ENCODE measurements around the gene RPS24. TPM values are rescaled to one million over a fixed set of nuclear protein-coding genes. Genes with fewer than 3 reads are reported as not detected.

The RPS24 gene
- total and polyA plus RNA-seq, 9 of the 15 experiments (the other 6 are each of a cell fraction or from before 2014, with no cell fraction given) = 1,947 to 7,307 (median 5,944) TPM

DNA sequence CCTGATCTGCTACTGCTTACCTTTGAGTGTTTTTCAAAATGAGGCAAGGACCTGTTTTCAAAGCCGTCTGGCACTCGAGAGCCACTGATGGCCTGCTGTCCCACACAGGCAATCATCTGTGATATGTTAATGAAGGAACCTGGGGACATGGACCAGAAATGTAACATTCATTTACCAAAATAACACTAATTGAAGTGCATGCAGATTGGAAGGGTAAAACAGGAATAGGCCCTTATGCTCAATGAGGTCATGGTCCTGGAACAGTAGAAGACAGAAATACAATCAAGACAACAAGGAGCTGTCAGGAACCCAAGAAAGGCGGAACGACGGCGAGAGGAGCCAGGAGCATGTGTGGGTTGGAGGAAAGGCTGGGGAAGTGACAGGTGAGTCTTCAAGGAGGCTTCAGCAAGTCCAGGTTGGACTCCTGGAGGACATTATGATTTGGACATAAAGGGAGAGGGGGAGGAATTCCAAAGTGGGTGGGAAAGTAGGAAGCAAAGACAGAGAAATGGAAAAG, 32.6 kb upstream of the RPS24 start:
- Histone ChIP-seq H3K27me3 (ENCODE audit: control insufficient read depth in 2 of 2, insufficient read depth in 2 of 2, low read length in 2 of 2) (no peaks in the 10 kb centered on the region), H3K79me2 (ENCODE audit: control insufficient read depth, insufficient read depth, low read length) (no peaks in the 10 kb centered on the region), H3K4me1 (replicated peaks in 1 of 2; ENCODE audit: control insufficient read depth in 2 of 2, insufficient read depth in 2 of 2, low read length in 2 of 2) (0 out of 5 replicates have a peak, but pooled peaks cover 0 to 3% of the 10 kb centered on the region in 2 experiments), H3K9me1 (ENCODE audit: control insufficient read depth, insufficient read depth, low read length) (no peaks in the 10 kb centered on the region), H3K9me3 (replicated peaks; ENCODE audit: control insufficient read depth, insufficient read depth, low read depth, low read length) (no peaks in the 10 kb centered on the region), H3K27ac (ENCODE audit: extremely low read depth, low read depth, low read length) (no peak overlapping the region), H3K4me3 (no peak overlapping the region), H2AFZ (ENCODE audit: low read depth, low read length) (no peak overlapping the region), H3K4me2 (ENCODE audit: insufficient read depth, low read length) (no peak overlapping the region), H3K36me3 (ENCODE audit: control insufficient read depth, insufficient read depth, low read length) (peaks cover 69% of the 10 kb centered on the region), H4K20me1 (replicated peaks; ENCODE audit: control insufficient read depth, insufficient read depth, low read length) (no peaks in the 10 kb centered on the region), H3K9ac (ENCODE audit: insufficient read depth in 1 of 2, low read depth in 2 of 2, low read length in 2 of 2) (no peak overlapping the region)
- BruUV-seq (replicated peaks) = no TSS peak
- FAIRE-seq (no peak), ATAC-seq (no peak), DNase-seq (ENCODE audit: extremely low read depth in 1 of 4, low spot score in 3 of 4) (no peak)
- intact Hi-C loops (cut with micrococcal nuclease) = no loop called here
- POLR2A ChIA-PET = interaction anchor here (0.7 to 1.2 kb wide), 3 partner anchors 10 to 162 kb away, joined by 3 read pairs; no protein-coding TSS in a partner anchor
- CTCF ChIA-PET (ENCODE audit: low intra/inter-chr PET ratio) = no interaction called here
- 97% methylated on average over 6 of the region's 6 CpGs for WGBS (ENCODE audit: insufficient coverage, low coverage, missing lambda C conversion rate)
- in situ Hi-C loops (cut with MboI) = no loop called here
- TF ChIP-seq FOSL1 (tag; conservative IDR thresholded peaks at IDR 0.05) (no peak), MNT (conservative IDR thresholded peaks at IDR 0.05) (no peak), ELF2 (CRISPR knock-in tag; IDR thresholded peaks at IDR 0.05) (no peak), ZBTB5 (IDR thresholded peaks at IDR 0.05) (no peak), ELF4 (CRISPR knock-in tag; IDR thresholded peaks at IDR 0.05) (no peak), RNF2 (IDR thresholded peaks at IDR 0.05) (no peak), AFF1 (IDR thresholded peaks at IDR 0.05; ENCODE audit: low read depth in 1 of 2, partially characterized antibody in 2 of 2) (no peak), OTX1 (CRISPR knock-in tag; IDR thresholded peaks at IDR 0.05) (no peak), MYNN (IDR thresholded peaks at IDR 0.05) (no peak), MYNN (CRISPR knock-in tag; IDR thresholded peaks at IDR 0.05) (no peak), ZC3H8 (IDR thresholded peaks at IDR 0.05) (no peak), POLR2AphosphoS2 (IDR thresholded peaks at IDR 0.05; ENCODE audit: low read length) (no peak)
- TF ChIP-seq, protein P1, sequence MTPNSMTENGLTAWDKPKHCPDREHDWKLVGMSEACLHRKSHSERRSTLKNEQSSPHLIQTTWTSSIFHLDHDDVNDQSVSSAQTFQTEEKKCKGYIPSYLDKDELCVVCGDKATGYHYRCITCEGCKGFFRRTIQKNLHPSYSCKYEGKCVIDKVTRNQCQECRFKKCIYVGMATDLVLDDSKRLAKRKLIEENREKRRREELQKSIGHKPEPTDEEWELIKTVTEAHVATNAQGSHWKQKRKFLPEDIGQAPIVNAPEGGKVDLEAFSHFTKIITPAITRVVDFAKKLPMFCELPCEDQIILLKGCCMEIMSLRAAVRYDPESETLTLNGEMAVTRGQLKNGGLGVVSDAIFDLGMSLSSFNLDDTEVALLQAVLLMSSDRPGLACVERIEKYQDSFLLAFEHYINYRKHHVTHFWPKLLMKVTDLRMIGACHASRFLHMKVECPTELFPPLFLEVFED (CRISPR knock-in tag; conservative IDR thresholded peaks at IDR 0.05) = no peak
- TF ChIP-seq, protein P2, sequence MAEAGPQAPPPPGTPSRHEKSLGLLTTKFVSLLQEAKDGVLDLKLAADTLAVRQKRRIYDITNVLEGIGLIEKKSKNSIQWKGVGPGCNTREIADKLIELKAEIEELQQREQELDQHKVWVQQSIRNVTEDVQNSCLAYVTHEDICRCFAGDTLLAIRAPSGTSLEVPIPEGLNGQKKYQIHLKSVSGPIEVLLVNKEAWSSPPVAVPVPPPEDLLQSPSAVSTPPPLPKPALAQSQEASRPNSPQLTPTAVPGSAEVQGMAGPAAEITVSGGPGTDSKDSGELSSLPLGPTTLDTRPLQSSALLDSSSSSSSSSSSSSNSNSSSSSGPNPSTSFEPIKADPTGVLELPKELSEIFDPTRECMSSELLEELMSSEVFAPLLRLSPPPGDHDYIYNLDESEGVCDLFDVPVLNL (CRISPR knock-in tag; IDR thresholded peaks at IDR 0.05; ENCODE audit: low read depth) = no peak

All from K562 (cell line).